ENCODE measurements around the gene CHD1L.

DNA sequence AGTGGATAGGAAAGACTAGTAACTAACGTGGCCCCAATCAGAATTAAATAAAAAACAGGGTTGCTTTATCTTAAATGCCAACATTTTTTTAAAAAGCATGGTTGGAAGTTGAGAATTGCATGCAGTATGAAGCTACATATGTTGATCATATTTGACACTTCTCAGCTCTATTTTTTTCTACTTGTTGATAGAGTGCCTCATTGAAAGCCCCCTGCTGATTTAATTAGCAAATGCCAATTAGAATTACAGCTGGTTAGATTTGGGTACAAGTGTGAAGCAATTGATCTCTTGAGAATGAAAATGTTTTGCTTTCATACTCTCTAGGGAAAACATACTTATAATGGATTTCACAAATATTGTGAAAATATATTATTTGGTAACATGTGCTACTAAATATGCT lies 40.5 kb downstream of the CHD1L start:
- no peak for TF ChIP-seq POLR2AphosphoS5 (IDR thresholded peaks at IDR 0.05; ENCODE audit: low read depth)
- no peak for TF ChIP-seq GABPA (IDR thresholded peaks at IDR 0.05; ENCODE audit: low read depth)
